AG09309 (cell line): ENCODE results near the gene SLC24A3.

Experiments
- DNase-seq: peaks from one replicate; pipeline ENCODE4 v3.0.0-alpha.2; 2010; ENCODE audit warnings: low read depth
- H3K4me3 ChIP-seq: 2 replicates; pipeline ENCODE4 v1.5.1; 2011; ENCODE audit warnings: mild to moderate bottlenecking, low read depth, low read length, moderate library complexity; ENCODE audit not compliant: control insufficient read depth
- CTCF ChIP-seq: IDR thresholded peaks from 2 replicates; pipeline ENCODE4 v1.5.1; 2011; ENCODE audit warnings: mild to moderate bottlenecking, low read depth, low read length, inconsistent platforms; ENCODE audit not compliant: insufficient read depth, control insufficient read depth; ENCODE audit errors: missing control alignments

The SLC24A3 gene

GRCh38 chr20:19646963-19647362, 434.5 kb downstream of the SLC24A3 start:
- H3K4me3 ChIP-seq: no peak overlapping the region
- no peak for DNase-seq
- TF ChIP-seq CTCF: no peak

- DNase-seq: no peak
- no peak overlapping the region for H3K4me3 ChIP-seq
- no peak for TF ChIP-seq CTCF
Measured at GRCh38 chr20:19648024-19648423, 435.6 kb downstream of the SLC24A3 start.

DNA sequence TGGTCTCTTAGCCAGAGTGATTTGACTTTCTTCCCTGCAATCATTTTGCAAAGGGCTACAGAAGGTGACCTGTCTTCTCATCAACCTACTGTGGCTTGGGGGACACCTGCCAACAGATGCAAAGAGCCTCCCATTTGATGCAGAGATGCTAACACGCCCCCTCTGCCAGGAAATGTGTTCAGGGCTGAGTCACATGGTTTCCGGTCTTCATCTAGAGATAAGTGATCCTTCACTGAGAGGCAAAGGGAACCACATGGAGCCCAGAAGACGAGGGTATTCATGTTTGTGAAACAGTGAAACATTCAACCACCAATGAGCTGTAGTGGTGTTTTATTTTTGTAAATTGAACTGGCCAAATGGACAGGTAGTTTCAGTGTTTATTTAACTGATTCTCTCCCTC, 436.6 kb downstream of the SLC24A3 start:
- no peak for DNase-seq
- no peak for TF ChIP-seq CTCF
- H3K4me3 ChIP-seq: no peak overlapping the region

DNA sequence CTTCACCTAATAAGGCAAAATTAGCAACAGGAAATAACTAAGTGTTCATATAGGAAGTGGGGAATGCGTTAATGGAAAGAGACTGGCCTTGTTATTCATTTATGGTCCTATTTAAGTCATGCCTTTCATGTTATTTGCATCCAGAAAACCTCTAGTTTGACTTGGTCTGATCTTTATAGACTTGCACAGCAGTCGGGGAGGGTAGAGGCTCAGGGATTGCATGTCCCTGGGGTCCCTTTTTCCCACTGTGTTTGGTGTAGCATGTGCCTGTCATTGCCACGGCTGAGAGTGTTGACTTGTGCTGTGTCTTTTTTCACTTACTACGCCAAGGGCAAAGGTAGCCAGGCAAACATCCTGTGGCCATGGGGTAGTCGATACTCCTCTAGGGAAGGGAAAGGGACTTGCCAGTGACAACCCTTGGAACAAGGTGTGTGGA, 440.2 kb downstream of the SLC24A3 start:
- no peak for DNase-seq
- TF ChIP-seq CTCF: no peak
- no peak overlapping the region for H3K4me3 ChIP-seq

GRCh38 chr20:19653327-19653726, 440.9 kb downstream of the SLC24A3 start:
- TF ChIP-seq CTCF: no peak
- no peak overlapping the region for H3K4me3 ChIP-seq
- no peak for DNase-seq

DNA sequence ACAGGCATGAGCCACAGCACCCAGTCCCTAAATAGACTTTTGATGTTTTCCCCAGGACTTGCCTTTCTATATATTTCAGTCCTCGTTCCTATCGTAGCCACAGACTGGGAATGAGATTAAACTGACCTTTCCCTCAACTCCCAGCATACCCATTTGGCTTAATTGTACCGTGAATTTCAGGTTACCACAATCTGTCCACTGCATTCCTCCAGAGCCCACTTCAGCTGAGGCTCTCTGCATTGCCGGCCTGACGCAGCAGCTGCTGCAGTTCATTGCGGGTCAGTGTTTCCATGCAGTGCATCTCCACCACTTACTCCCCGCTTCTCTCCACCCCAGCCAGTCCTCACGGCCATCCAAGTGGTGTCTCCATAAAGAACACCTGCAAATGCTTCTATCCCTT, 442.5 kb downstream of the SLC24A3 start:
- H3K4me3 ChIP-seq: no peak overlapping the region
- DNase-seq: no peak
- TF ChIP-seq CTCF: no peak

DNA sequence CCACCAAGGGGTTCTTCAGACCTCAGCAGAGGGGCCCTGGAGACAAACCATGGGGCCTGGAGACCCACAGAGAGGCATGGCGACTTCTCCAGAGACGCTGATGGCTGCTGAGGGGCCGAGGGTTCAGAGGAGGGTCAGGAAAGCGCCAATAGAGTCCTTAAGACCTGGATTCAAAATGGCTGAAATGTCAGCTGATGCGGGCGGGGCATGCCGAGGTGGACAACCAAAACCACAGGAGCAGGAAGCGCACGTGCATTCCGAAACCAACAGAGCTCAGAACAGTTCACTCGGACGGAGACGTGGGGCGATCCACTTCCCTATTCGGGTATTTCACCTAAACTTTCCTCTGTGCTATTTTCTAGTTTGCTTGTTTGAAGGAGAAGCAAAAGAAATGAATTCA, 445.7 kb downstream of the SLC24A3 start:
- TF ChIP-seq CTCF: no peak
- DNase-seq: no peak
- no peak overlapping the region for H3K4me3 ChIP-seq
